ENCODE measurements around the gene CSPG5.

The CSPG5 gene

DNA sequence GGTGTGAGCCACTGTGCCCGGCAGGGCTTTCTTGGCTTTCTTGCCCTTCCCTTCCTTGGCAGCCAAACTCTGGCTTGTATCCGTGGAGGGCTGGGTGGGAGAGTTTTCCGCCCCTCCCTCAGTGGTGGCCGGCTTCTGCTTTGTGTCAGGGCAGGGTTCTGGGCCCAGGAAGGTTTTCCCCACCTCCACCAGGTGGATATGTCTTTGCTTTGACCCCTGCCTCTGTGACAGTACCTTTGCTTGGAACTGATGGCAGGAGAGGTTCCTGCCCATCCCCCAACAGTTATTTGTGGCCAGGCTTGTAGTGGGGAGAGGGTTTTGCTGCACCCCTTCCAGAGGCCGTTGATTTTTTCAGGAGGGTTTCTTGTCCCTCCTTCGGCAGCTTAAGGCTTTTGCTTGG is 24.3 kb downstream of the CSPG5 start:
- Histone ChIP-seq H3K9me3 (no peaks in the 10 kb centered on the region), H3K27ac (no peak overlapping the region), H3K4me3 (ENCODE audit: low read depth in 1 of 2, low read length in 1 of 2) (no peak overlapping the region), H3K27me3 (no peaks in the 10 kb centered on the region), H3K36me3 (no peaks in the 10 kb centered on the region), H3K4me1 (ENCODE audit: control insufficient read depth in 1 of 2, insufficient read depth in 1 of 2, low read depth in 1 of 2, low read length in 1 of 2) (no peaks in the 10 kb centered on the region)
- TF ChIP-seq, protein P1, sequence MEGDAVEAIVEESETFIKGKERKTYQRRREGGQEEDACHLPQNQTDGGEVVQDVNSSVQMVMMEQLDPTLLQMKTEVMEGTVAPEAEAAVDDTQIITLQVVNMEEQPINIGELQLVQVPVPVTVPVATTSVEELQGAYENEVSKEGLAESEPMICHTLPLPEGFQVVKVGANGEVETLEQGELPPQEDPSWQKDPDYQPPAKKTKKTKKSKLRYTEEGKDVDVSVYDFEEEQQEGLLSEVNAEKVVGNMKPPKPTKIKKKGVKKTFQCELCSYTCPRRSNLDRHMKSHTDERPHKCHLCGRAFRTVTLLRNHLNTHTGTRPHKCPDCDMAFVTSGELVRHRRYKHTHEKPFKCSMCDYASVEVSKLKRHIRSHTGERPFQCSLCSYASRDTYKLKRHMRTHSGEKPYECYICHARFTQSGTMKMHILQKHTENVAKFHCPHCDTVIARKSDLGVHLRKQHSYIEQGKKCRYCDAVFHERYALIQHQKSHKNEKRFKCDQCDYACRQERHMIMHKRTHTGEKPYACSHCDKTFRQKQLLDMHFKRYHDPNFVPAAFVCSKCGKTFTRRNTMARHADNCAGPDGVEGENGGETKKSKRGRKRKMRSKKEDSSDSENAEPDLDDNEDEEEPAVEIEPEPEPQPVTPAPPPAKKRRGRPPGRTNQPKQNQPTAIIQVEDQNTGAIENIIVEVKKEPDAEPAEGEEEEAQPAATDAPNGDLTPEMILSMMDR (IDR thresholded peaks at IDR 0.05): no peak

DNA sequence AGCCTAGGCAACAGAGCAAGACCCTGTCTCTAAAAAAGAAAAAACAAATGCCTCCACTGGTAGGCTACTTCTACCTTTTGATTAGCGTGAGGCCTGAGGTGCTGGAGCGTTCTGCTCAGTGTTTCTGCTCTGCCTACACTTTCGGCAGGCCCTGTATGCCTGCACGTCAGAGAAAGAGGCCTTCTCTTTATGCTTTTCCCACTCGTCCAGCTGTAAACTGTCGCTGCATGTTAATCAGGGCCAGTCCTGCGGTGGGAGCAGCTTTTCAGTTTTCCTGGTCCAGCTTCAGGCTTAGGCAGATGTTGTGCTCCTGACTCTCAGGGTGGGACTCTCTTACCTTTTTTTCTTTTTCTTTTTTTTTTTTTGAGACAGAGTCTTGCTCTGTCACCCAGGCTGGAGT is 25.3 kb downstream of the CSPG5 start:
- Histone ChIP-seq H3K9me3 (no peaks in the 10 kb centered on the region), H3K36me3 (no peaks in the 10 kb centered on the region), H3K4me1 (ENCODE audit: control insufficient read depth in 1 of 2, insufficient read depth in 1 of 2, low read depth in 1 of 2, low read length in 1 of 2) (no peaks in the 10 kb centered on the region), H3K4me3 (ENCODE audit: low read depth in 1 of 2, low read length in 1 of 2) (no peak overlapping the region), H3K27me3 (no peaks in the 10 kb centered on the region), H3K27ac (no peak overlapping the region)
- TF ChIP-seq, protein P1 (IDR thresholded peaks at IDR 0.05): no peak

DNA sequence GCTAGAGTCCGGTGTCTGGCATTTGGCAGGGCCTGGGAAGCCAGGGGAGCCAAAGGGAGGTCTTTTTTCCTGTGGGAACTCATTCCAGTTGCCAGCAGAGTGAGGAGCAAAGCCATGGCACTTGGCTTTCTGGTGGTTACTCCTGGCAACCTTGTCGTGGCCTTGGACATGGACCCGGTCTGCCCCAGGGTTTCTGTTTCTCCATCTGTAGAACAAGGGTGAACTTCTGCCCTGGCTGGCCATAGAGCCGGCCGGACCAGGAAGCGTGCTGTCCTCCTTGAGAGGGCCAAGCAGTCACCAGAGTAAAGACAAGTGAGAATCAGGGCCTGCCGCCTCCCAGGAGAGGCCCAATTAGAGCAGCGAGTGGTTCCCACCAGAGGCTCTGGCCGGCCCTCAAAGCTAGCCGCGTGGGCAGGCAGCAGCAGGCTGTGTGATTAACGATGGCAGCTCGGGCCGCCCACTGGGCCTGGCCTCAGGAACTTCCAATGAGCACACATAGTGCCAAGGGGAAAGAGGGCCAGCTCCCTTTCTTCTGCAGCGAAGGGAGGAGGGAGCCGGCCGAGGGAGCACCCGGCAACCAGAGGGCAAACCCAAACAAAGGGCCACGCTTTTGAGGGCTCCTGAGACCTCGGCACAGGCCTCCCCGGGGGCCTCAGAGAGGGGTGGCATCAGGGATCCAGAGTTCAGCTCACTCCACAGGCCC is 36.0 kb downstream of the CSPG5 start:
- Histone ChIP-seq H3K4me1 (ENCODE audit: control insufficient read depth in 1 of 2, insufficient read depth in 1 of 2, low read depth in 1 of 2, low read length in 1 of 2) (no peaks in the 10 kb centered on the region), H3K27ac (no peak overlapping the region), H3K36me3 (no peaks in the 10 kb centered on the region), H3K27me3 (peaks cover 4% of the 10 kb centered on the region), H3K4me3 (ENCODE audit: low read depth in 1 of 2, low read length in 1 of 2) (no peak overlapping the region), H3K9me3 (no peaks in the 10 kb centered on the region)
- TF ChIP-seq, protein P1 (IDR thresholded peaks at IDR 0.05): no peak

DNA sequence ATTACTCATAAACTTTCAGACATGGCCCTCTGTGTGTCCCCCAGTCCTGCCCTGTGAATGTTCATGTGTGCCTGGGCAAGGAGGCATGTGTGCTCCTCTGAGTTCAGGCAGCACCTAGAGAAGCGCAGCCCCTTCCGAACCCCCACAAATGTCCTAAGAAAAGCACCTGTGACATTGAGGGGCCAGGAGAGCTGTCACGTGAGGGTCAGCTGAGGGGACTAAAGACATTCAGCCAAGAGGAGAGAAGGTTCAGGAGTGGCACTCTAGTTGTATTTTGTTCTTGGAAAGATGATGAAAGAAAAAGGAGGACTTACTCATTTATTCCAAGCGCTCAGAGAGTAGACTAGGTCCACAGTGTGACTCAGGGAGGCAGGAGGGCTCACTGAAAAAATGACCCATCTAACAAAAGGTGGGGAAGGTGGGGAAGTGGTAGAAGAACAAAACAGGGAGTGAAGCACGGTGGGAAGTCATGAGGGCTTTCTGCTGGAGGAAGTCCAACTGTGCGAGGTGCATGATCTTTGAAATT is 37.0 kb downstream of the CSPG5 start:
- no peaks in the 10 kb centered on the region for H3K36me3 ChIP-seq
- no peak overlapping the region for H3K4me3 ChIP-seq (ENCODE audit: low read depth in 1 of 2, low read length in 1 of 2)
- H3K27ac ChIP-seq: no peak overlapping the region
- no peaks in the 10 kb centered on the region for H3K27me3 ChIP-seq
- H3K9me3 ChIP-seq: no peaks in the 10 kb centered on the region
- TF ChIP-seq, protein P1 (IDR thresholded peaks at IDR 0.05): no peak
- no peaks in the 10 kb centered on the region for H3K4me1 ChIP-seq (ENCODE audit: control insufficient read depth in 1 of 2, insufficient read depth in 1 of 2, low read depth in 1 of 2, low read length in 1 of 2)

DNA sequence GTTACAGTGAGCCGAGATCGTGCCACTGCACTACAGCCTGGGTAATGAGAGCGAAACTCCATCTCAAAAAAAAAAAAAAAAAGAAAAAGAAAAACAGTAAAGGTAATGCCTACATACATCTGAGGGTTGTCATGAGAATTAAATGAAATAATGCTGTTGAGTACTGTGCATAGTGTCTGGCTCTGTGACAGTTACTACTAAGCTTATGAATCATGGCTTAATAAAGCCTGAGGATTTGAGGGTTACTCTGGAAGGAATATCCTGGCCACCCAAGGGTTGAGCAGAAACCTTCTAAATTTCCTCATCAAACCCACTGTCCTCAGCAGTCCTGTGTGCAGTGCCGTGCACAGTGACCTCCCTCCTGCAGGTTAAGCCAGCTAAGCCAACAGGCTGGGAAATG is 38.4 kb downstream of the CSPG5 start:
- H3K4me3 ChIP-seq (ENCODE audit: low read depth in 1 of 2, low read length in 1 of 2): no peak overlapping the region
- no peak overlapping the region for H3K27ac ChIP-seq
- no peaks in the 10 kb centered on the region for H3K9me3 ChIP-seq
- H3K4me1 ChIP-seq (ENCODE audit: control insufficient read depth in 1 of 2, insufficient read depth in 1 of 2, low read depth in 1 of 2, low read length in 1 of 2): no peaks in the 10 kb centered on the region
- TF ChIP-seq, protein P1 (IDR thresholded peaks at IDR 0.05): no peak
- no peaks in the 10 kb centered on the region for H3K27me3 ChIP-seq
- H3K36me3 ChIP-seq: no peaks in the 10 kb centered on the region

Data from neutrophil (primary cell).